HG03565 (cell line): ENCODE results near the gene ZHX3.

Experiments used
- ATAC-seq: cut with Tn5 transposase; IDR thresholded peaks from one replicate; pipeline ENCODE4 v1.9.1; 2021; ENCODE audit warnings: mild to moderate bottlenecking, moderate library complexity; ENCODE audit not compliant: unreplicated experiment

The ZHX3 gene

DNA sequence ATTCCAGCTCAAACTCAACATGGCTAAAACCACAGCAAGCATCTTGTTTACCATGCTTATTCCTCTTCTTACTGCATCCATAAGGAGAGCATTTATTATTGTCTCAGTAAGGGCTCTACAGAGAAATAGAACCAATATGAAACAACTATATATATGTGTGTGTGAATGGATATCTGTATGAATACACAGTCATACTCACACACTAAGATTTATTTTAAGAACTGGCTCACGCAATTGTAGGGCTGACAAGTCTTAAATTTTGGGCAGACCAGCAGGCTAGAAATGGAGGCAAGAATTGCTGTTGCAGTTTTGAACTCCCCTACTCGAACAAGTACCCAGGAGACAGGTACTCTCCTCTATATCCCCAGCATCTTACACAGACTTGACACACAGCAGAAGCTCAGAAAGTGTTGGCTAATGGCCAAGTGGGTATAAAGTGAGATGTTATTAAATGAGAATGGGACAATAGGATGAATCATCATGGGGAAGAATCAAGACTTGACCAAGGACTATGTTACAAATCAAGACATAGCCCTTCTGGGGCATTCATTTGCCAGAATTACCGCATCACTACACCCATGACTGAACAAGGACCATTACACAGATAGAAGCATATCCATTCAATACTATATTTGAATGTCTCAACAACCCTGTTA, 13.0 kb downstream of the ZHX3 start:
- ATAC-seq, result no peak

GRCh38 chr20:41304002-41304401, 13.5 kb downstream of the ZHX3 start:
- ATAC-seq, result no peak

DNA sequence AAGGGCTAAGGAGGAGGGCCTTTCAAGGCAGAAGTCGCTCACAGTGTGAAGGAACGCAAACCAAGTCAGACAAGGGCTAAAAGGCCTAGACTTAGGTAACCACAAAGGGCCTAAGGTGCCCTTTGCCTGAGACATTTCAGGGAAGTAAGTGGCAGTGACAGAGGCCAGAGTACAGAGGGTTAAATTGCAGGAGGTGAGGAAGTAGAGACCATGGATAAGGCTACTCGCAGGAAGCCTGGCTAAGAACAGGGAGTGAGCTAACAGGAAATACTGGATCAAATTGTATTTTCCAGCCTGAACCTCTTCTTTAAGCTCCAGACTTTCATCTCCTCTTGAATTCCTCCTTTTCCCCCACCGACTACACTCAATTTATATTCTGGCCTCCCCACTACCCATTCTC, 16.6 kb downstream of the ZHX3 start:
- ATAC-seq, result no peak

- ATAC-seq, result no peak
These were observed 17.1 kb downstream of the ZHX3 start for GRCh38 chr20:41300383-41300782.

DNA sequence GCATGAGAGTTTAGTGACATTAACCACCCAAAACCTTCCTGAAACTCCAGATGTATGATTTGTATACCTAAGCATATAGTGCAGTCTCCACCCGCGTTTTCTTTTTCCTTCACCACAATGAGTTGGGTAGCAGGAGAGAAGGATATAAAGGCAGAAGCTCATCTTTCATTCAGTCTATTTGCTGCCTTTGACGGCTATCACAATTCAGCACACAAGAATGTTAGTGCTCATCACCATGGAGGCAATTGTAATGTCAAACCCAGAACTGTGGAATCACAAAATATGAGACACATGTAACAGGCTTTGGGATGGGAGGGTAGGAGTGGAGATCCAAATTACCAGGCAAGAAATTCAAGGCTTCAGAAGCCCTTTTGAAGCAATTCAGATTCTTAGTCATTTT, 17.6 kb downstream of the ZHX3 start:
- no peak for ATAC-seq

- no peak for ATAC-seq
These were observed 24.1 kb downstream of the ZHX3 start for GRCh38 chr20:41293269-41294037.

DNA sequence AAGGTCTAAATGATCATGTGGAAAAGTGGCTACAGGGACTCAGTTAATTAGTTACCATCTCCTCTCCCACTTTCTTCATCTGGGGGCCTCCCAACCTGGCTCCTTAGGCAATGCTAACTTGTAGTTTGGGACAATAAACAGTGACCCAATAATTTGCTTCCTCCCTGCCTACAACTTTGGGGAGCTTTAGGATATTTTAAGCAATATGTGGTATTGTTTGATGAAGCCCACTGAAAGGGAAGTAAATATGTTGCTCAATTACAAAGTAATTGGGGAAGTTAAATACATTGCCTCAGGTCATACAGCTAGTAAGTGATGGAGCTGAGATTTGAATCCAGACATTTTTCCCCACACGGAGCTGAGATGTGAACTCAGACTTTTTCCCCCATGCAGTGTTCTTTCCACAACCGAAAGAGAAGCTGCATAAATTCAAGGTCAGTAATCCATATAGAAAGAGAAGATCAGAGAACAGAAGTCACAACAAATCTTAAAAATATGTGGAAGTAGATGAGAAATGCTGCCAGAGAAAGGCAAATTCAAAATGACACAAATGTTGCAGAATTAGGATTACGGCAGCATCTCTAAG, 26.6 kb downstream of the ZHX3 start:
- no peak for ATAC-seq

- no peak for ATAC-seq
These were observed 30.2 kb downstream of the ZHX3 start for GRCh38 chr20:41287327-41287726.

DNA sequence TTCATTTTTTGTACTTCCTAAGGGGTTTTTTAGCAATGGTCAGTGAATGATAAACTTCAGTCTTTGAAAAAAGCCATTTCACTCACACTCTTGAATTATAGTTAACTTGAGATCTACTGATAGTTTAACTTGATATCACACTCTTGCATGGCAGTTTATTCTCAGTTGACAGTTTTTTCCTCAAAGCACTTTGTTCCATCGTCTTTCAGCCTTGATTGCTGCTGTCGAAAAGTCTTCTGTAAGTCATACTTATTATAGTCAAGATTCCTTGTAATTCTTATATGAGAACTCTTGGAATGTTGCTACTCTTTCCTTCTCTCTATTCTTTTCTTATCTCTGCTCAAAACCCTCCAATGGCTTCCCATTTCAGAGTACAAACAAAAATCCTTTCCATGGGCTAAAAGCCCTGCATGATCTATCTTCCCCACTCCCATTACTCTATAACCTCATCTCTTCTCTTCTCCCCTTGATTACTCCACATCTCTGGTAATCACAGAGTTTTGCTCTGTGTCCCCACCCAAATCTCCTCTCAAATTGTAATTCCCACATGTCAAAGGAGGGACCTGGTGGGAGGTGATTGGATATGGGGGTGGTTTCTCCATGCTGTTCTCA, 31.2 kb downstream of the ZHX3 start:
- no peak for ATAC-seq

GRCh38 chr20:41279546-41280225, 37.8 kb downstream of the ZHX3 start:
- no peak for ATAC-seq

DNA sequence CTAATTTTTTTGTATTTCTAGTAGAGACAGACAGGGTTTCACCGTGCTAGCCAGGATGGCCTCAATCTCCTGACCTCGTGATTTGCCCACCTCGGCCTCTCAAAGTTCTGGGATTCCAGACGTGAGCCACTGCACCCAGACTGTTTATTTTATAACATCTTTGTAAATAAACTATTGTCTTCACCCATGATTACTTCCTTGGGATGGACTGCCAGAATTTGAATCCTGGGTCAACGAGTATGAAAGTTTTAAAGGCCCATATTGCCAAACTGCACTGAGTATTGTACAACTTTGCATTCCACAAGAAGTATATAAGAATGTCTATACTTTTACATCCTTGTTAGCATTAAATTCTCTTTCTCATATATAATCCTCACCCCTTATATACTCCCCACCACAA, 38.6 kb downstream of the ZHX3 start:
- no peak for ATAC-seq

DNA sequence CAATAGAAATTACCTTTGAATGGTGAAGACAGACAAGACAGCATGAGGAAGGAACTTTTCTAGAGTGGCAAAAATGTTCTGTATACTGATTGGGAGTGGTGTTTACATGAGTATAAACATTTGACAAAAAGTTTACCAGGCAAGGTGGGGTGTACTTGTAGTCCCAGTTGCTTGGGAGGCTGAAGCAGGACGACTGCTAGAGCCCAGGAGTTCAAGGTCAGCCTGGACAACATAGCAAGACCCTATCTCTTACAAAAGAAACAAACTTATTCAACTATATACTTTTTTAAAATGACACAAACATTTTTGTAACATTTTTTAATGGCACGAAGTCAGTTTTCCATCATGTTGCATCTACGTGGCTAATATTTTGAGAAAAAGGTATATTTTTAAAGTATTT, 40.5 kb downstream of the ZHX3 start:
- no peak for ATAC-seq

GRCh38 chr20:41276317-41276751, 41.2 kb downstream of the ZHX3 start:
- no peak for ATAC-seq

GRCh38 chr20:41275301-41275731, 42.2 kb downstream of the ZHX3 start:
- no peak for ATAC-seq

DNA sequence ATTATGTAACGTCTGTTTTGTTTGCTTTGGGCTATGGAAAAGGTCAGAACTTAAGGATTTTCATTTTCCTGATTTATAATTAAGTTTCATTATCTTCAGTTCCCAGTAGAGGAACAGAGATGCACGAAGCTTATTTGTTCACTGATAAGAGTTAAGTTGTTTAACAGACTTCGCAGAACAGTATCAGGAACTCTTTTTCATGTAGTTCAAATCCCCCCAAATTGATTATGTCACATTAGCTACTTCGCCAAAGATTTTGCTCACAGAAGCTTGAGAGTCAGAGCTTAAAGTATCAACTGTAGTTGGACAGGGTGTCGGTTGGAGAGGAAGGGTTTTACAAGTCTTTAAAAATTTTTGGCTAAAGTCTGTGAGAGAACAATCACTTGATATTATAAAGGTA, 43.4 kb downstream of the ZHX3 start:
- ATAC-seq, result no peak

DNA sequence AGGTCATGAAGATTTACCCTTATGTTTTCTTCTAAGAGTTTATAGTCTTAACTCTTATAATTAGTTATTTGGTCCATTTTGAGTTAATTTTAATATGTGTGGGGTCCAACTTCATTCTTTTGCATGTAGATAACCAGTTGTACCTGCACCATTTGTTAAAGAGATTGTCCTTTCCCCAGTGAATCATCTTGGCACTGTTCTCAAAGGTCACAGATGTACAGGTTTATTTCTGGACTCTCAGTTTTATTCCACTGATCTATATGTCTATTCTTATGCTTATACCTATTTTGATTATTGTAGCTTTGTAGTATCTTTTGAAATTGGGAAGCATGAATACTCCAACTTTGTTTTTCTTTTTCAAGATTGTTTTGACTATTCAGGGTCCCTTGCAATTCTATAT, 44.1 kb downstream of the ZHX3 start:
- no peak for ATAC-seq

GRCh38 chr20:41272339-41272738, 45.2 kb downstream of the ZHX3 start:
- no peak for ATAC-seq

DNA sequence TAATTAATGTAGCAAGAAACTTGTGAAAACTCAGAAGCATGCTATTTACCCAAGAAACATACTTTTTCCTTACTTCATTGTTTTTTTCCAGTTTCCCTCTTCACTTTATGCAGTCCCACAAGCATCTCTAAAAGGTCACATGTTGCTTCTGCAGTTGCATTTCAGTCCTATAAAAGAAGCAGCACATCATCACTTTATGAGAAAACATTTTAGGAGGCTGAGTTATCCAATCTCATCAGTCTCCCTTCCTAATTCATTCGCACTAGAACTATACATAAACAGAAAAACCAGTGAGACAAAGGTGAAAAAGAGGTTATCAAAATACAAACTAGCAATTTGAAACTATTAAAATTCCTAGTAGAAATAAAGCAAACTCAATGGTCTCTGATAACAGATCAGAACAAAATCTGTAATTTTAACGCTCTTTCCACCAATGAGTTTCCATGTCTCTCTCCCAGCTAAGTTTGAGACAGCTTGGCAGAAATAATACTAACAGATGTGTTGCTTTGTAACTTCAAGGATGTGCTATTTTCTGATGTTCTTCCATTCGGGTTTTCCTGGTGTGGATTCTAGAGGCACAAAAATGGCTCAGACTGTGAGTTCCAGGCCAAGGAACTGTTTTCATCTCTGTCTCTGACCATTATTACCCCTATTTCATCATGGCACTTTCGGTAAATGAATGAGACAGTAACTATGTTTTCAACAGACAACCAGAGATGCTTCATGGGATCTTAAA, 48.4 kb downstream of the ZHX3 start:
- ATAC-seq, result no peak

DNA sequence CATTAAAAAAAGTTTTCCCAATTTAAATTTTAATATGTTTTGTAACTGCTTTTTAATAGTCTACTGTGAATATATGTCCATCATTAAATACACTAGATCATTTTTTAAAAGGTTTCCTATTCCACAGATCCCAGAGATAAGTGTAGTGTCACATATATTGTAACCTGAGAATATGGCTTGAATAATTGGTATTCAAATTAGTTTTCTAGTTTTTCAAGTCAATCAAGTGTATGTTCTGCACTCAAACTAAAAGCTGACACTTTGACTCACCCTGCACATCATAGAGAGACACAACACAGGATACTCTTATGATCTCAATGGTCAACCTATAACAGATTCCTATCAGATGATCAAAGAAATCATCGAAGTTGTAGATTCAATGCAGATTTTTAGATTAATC, 49.1 kb downstream of the ZHX3 start:
- ATAC-seq, result no peak

- ATAC-seq, result no peak
These were observed 51.6 kb downstream of the ZHX3 start for GRCh38 chr20:41265938-41266337.

DNA sequence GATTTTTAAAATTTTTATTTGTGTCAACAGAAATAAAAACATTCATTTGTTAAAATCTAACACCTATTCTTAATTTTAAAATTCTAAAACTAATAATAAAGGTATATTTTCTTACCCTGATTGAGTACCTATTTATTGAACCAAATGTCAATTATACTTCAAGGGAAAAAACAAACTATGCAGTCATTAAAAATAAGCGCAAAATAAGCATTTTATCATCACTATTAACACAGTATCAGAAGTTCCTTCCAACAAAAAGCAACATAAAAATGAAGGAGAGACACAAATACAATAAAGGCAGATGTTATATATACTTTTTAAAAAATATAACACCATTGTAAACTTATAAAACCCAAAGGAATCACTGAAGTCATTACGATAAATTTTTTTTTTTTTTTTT, 52.7 kb downstream of the ZHX3 start:
- ATAC-seq, result no peak
